ENCODE data around the gene CLDN15. TPM values are rescaled to one million over a fixed set of nuclear protein-coding genes. Genes with fewer than 3 reads are reported as not detected.

The CLDN15 gene
- polyA plus RNA-seq, 2 of the 4 experiments (the other 2 are of a cell fraction): 9.6 to 12.9 TPM

- 49% methylated on average over 24 of the region's 24 CpGs for WGBS (ENCODE audit: missing lambda C conversion rate)
- no peak overlapping the region for H3K27ac ChIP-seq
- ChIA-PET CTCF (interaction anchor here (0.9 to 1.4 kb wide), 7 partner anchors 9 to 134 kb away, joined by 3 to 9 read pairs (median 3); no protein-coding TSS in a partner anchor), POLR2A (no interaction called here)
- no peak for DNase-seq (ENCODE audit: low read depth in 1 of 2, low spot score in 1 of 2)
- no peaks in the 10 kb centered on the region for H3K9me3 ChIP-seq
- H3K4me2 ChIP-seq: no peak overlapping the region
- no peak for FAIRE-seq
- no peak for ATAC-seq
- H3K4me1 ChIP-seq: 0 out of 3 replicates have a peak, but pooled peaks cover 2% of the 10 kb centered on the region
- no peak overlapping the region for H3K4me3 ChIP-seq
- TF ChIP-seq NFE2L2 (conservative IDR thresholded peaks at IDR 0.05; ENCODE audit: low read length) (no peak), USF2 (IDR thresholded peaks at IDR 0.05) (no peak), CBX8 (IDR thresholded peaks at IDR 0.05) (no peak), FOSL2 (IDR thresholded peaks at IDR 0.05) (no peak), FOSL2 (CRISPR knock-in tag; IDR thresholded peaks at IDR 0.05) (no peak), RCOR1 (IDR thresholded peaks at IDR 0.05; ENCODE audit: low read depth, low read length) (no peak), BHLHE40 (IDR thresholded peaks at IDR 0.05; ENCODE audit: low read depth, low read length) (no peak)
These were observed 41.1 kb upstream of the CLDN15 start for GRCh38 chr7:101278461-101279292.

GRCh38 chr7:101277155-101277554 is 39.6 kb upstream of the CLDN15 start:
- TF ChIP-seq, protein P1, sequence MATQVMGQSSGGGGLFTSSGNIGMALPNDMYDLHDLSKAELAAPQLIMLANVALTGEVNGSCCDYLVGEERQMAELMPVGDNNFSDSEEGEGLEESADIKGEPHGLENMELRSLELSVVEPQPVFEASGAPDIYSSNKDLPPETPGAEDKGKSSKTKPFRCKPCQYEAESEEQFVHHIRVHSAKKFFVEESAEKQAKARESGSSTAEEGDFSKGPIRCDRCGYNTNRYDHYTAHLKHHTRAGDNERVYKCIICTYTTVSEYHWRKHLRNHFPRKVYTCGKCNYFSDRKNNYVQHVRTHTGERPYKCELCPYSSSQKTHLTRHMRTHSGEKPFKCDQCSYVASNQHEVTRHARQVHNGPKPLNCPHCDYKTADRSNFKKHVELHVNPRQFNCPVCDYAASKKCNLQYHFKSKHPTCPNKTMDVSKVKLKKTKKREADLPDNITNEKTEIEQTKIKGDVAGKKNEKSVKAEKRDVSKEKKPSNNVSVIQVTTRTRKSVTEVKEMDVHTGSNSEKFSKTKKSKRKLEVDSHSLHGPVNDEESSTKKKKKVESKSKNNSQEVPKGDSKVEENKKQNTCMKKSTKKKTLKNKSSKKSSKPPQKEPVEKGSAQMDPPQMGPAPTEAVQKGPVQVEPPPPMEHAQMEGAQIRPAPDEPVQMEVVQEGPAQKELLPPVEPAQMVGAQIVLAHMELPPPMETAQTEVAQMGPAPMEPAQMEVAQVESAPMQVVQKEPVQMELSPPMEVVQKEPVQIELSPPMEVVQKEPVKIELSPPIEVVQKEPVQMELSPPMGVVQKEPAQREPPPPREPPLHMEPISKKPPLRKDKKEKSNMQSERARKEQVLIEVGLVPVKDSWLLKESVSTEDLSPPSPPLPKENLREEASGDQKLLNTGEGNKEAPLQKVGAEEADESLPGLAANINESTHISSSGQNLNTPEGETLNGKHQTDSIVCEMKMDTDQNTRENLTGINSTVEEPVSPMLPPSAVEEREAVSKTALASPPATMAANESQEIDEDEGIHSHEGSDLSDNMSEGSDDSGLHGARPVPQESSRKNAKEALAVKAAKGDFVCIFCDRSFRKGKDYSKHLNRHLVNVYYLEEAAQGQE (IDR thresholded peaks at IDR 0.05): no peak
- TF ChIP-seq HOXB13 (CRISPR knock-in tag; IDR thresholded peaks at IDR 0.05; ENCODE audit: low read depth) (no peak), CHD2 (IDR thresholded peaks at IDR 0.05; ENCODE audit: low read length, partially characterized antibody) (no peak), FOSL2 (IDR thresholded peaks at IDR 0.05) (no peak), FOSL2 (CRISPR knock-in tag; IDR thresholded peaks at IDR 0.05) (no peak), PHF8 (IDR thresholded peaks at IDR 0.05; ENCODE audit: borderline replicate concordance, low read depth) (no peak), CEBPB (IDR thresholded peaks at IDR 0.05) (no peak)
- TF ChIP-seq, protein P2, sequence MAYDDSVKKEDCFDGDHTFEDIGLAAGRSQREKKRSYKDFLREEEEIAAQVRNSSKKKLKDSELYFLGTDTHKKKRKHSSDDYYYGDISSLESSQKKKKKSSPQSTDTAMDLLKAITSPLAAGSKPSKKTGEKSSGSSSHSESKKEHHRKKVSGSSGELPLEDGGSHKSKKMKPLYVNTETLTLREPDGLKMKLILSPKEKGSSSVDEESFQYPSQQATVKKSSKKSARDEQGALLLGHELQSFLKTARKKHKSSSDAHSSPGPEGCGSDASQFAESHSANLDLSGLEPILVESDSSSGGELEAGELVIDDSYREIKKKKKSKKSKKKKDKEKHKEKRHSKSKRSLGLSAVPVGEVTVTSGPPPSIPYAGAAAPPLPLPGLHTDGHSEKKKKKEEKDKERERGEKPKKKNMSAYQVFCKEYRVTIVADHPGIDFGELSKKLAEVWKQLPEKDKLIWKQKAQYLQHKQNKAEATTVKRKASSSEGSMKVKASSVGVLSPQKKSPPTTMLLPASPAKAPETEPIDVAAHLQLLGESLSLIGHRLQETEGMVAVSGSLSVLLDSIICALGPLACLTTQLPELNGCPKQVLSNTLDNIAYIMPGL (CRISPR knock-in tag; IDR thresholded peaks at IDR 0.05; ENCODE audit: borderline replicate concordance): no peak
- 60% methylated on average over 9 of the region's 9 CpGs for WGBS (ENCODE audit: missing lambda C conversion rate)
- Histone ChIP-seq H3K4me1 (no peaks in the 10 kb centered on the region), H3K27ac (no peak overlapping the region), H3K4me3 (no peak overlapping the region), H3K4me2 (no peak overlapping the region), H3K9me3 (no peaks in the 10 kb centered on the region)
- POLR2A ChIA-PET: no interaction called here
- DNase-seq (ENCODE audit: low read depth in 1 of 2, low spot score in 1 of 2) (no peak), ATAC-seq (no peak), FAIRE-seq (no peak)
- CTCF ChIA-PET: interaction anchor here (1.1 to 2.6 kb wide), 3 partner anchors 14 to 33 kb away, joined by 4 to 9 read pairs (median 4); partner anchors contain the start of gene FIS1

GRCh38 chr7:101273206-101273605 is 35.6 kb upstream of the CLDN15 start:
- POLR2A ChIA-PET: no interaction called here

More at GRCh38 chr7:101273206-101273605, 35.6 kb upstream of the CLDN15 start:
- no peak overlapping the region for H3K27ac ChIP-seq
- WGBS (ENCODE audit: missing lambda C conversion rate): 44% methylated on average over 4 of the region's 4 CpGs
- no peak overlapping the region for H3K4me2 ChIP-seq
- no peak for FAIRE-seq
- CTCF ChIA-PET: interaction anchor here (1.4 to 3.4 kb wide), 3 partner anchors 10 to 81 kb away, joined by 6 to 22 read pairs (median 14); no protein-coding TSS in a partner anchor
- H3K4me3 ChIP-seq: no peak overlapping the region
- no peak for ATAC-seq
- no peaks in the 10 kb centered on the region for H3K9me3 ChIP-seq
- no peaks in the 10 kb centered on the region for H3K4me1 ChIP-seq
- DNase-seq (ENCODE audit: low read depth in 1 of 2, low spot score in 1 of 2): no peak
- TF ChIP-seq, protein P3, sequence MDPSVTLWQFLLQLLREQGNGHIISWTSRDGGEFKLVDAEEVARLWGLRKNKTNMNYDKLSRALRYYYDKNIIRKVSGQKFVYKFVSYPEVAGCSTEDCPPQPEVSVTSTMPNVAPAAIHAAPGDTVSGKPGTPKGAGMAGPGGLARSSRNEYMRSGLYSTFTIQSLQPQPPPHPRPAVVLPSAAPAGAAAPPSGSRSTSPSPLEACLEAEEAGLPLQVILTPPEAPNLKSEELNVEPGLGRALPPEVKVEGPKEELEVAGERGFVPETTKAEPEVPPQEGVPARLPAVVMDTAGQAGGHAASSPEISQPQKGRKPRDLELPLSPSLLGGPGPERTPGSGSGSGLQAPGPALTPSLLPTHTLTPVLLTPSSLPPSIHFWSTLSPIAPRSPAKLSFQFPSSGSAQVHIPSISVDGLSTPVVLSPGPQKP (IDR thresholded peaks at IDR 0.05; ENCODE audit: low read depth, low read length): no peak
- TF ChIP-seq, protein P4, sequence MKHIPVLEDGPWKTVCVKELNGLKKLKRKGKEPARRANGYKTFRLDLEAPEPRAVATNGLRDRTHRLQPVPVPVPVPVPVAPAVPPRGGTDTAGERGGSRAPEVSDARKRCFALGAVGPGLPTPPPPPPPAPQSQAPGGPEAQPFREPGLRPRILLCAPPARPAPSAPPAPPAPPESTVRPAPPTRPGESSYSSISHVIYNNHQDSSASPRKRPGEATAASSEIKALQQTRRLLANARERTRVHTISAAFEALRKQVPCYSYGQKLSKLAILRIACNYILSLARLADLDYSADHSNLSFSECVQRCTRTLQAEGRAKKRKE (CRISPR knock-in tag; IDR thresholded peaks at IDR 0.05; ENCODE audit: low read depth): no peak
- TF ChIP-seq FOSL2 (IDR thresholded peaks at IDR 0.05) (no peak), FOSL2 (CRISPR knock-in tag; IDR thresholded peaks at IDR 0.05) (no peak), FOSB (CRISPR knock-in tag; IDR thresholded peaks at IDR 0.05) (no peak), KDM1A (IDR thresholded peaks at IDR 0.05; ENCODE audit: low read depth) (no peak), HOXB13 (CRISPR knock-in tag; IDR thresholded peaks at IDR 0.05; ENCODE audit: low read depth) (no peak), ZFP36 (IDR thresholded peaks at IDR 0.05; ENCODE audit: borderline replicate concordance, partially characterized antibody) (no peak)
- TF ChIP-seq, protein P5, sequence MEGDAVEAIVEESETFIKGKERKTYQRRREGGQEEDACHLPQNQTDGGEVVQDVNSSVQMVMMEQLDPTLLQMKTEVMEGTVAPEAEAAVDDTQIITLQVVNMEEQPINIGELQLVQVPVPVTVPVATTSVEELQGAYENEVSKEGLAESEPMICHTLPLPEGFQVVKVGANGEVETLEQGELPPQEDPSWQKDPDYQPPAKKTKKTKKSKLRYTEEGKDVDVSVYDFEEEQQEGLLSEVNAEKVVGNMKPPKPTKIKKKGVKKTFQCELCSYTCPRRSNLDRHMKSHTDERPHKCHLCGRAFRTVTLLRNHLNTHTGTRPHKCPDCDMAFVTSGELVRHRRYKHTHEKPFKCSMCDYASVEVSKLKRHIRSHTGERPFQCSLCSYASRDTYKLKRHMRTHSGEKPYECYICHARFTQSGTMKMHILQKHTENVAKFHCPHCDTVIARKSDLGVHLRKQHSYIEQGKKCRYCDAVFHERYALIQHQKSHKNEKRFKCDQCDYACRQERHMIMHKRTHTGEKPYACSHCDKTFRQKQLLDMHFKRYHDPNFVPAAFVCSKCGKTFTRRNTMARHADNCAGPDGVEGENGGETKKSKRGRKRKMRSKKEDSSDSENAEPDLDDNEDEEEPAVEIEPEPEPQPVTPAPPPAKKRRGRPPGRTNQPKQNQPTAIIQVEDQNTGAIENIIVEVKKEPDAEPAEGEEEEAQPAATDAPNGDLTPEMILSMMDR (IDR thresholded peaks at IDR 0.05): no peak
